ENCODE data around the gene ELF5.

The ELF5 gene

GRCh38 chr11:34531663-34532062, 18.1 kb upstream of the ELF5 start:
- no peak for DNase-seq (ENCODE audit: extremely low read depth, low read depth)
- no peak for TF ChIP-seq CTCF (IDR thresholded peaks at IDR 0.05; ENCODE audit: low read depth, low read length, missing control alignments)
- H3K4me3 ChIP-seq (replicated peaks; ENCODE audit: low read depth, low read length): no peak overlapping the region

GRCh38 chr11:34530545-34531234, 17.1 kb upstream of the ELF5 start:
- no peak overlapping the region for H3K4me3 ChIP-seq (replicated peaks; ENCODE audit: low read depth, low read length)
- no peak for TF ChIP-seq CTCF (IDR thresholded peaks at IDR 0.05; ENCODE audit: low read depth, low read length, missing control alignments)
- no peak for DNase-seq (ENCODE audit: extremely low read depth, low read depth)

GRCh38 chr11:34529643-34530042, 16.0 kb upstream of the ELF5 start:
- no peak for DNase-seq (ENCODE audit: extremely low read depth, low read depth)
- H3K4me3 ChIP-seq (replicated peaks; ENCODE audit: low read depth, low read length): no peak overlapping the region
- TF ChIP-seq CTCF (IDR thresholded peaks at IDR 0.05; ENCODE audit: low read depth, low read length, missing control alignments): no peak

GRCh38 chr11:34528072-34528471, 14.5 kb upstream of the ELF5 start:
- no peak for DNase-seq (ENCODE audit: extremely low read depth, low read depth)
- H3K4me3 ChIP-seq (replicated peaks; ENCODE audit: low read depth, low read length): no peak overlapping the region
- no peak for TF ChIP-seq CTCF (IDR thresholded peaks at IDR 0.05; ENCODE audit: low read depth, low read length, missing control alignments)

GRCh38 chr11:34525888-34526657, 12.5 kb upstream of the ELF5 start:
- no peak for DNase-seq (ENCODE audit: extremely low read depth, low read depth)
- no peak for TF ChIP-seq CTCF (IDR thresholded peaks at IDR 0.05; ENCODE audit: low read depth, low read length, missing control alignments)
- no peak overlapping the region for H3K4me3 ChIP-seq (replicated peaks; ENCODE audit: low read depth, low read length)

- DNase-seq (ENCODE audit: extremely low read depth, low read depth): no peak
- H3K4me3 ChIP-seq (replicated peaks; ENCODE audit: low read depth, low read length): no peak overlapping the region
- no peak for TF ChIP-seq CTCF (IDR thresholded peaks at IDR 0.05; ENCODE audit: low read depth, low read length, missing control alignments)
Measured at GRCh38 chr11:34525098-34525497, 11.5 kb upstream of the ELF5 start.

Measured in HFF-Myc (cell line).